Upper lobe of left lung (tissue), 4 donors: ENCODE results near the gene RPL7A.

ENCODE experiments used
- CTCF ChIP-seq, 6 experiments: fragments of 450-650 bp in 4 of 6; fragments of 200-600 bp in 2 of 6; sonication (generic) in 2 of 6; IDR thresholded peaks; one replicate each; pipeline ENCODE4 v1.5.1; 2016 to 2019; ENCODE audit warnings: antibody characterized with exemption in 6 of 6
- POLR2A ChIP-seq, 4 donors: fragments of 450-650 bp; IDR thresholded peaks; one replicate each; pipeline ENCODE4 v1.5.1; 2016 to 2017; ENCODE audit warnings: antibody characterized with exemption in 4 of 4, mild to moderate bottlenecking in 2 of 4

GRCh38 chr9:133315997-133316396 lies 32.0 kb upstream of the RPL7A start:
- no peak for TF ChIP-seq CTCF (IDR thresholded peaks at IDR 0.05)
- no peak for TF ChIP-seq POLR2A (IDR thresholded peaks at IDR 0.05)
